ENCODE results near the gene CTPS1.

Gene CTPS1

DNA sequence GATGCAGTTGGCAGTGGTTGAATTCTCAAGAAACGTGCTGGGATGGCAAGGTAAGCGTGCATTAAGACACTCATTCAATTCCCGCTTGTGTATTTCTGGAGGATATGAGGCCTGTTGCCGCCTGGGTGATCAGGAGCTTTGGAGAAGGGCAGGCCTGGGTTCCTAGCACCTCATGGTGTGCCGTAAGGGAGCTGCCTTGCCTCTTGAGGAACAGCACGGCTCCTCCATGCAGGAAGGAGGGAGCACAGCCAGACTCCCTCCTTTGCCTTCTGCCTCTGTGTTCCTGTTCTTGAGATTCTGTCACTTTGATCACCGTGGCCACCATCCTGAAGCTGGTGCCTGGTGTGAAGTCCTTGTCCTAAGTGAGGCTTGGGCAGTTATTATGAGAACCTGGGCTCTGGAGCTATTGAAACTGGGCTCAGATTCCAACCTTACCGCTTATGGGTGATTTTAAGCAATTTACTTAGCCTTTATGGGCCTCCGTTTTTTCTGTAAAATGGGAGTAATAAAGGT is 23.7 kb downstream of the CTPS1 start:
- no peak for DNase-seq

DNA sequence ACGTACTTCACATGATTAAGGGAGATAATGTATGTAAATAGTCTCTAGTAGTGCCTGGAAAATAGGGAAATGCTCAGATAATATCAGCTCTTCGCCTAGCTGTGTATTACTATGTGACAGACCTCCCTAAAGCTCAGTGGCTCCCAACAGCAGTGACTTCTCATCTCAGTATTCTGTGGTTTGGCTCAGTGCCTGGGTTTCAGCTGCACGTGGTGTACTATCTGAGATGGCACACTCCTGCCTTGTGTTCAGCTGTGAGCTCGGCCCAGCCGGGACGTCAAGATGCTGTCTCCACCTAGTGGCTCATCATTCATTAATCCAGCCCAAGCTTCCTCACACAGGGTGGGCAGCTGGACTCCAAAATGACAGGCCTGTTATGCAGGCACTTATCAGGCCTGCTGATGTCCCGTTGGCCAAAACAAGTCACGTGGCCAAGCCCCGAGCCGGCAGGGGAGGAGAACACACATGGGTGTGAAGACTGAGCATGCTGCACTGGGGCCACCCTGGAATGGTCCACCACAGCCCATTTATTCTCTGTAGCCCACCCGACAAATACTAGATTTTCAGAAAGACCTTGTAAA is 24.2 kb downstream of the CTPS1 start:
- DNase-seq: no peak

DNA sequence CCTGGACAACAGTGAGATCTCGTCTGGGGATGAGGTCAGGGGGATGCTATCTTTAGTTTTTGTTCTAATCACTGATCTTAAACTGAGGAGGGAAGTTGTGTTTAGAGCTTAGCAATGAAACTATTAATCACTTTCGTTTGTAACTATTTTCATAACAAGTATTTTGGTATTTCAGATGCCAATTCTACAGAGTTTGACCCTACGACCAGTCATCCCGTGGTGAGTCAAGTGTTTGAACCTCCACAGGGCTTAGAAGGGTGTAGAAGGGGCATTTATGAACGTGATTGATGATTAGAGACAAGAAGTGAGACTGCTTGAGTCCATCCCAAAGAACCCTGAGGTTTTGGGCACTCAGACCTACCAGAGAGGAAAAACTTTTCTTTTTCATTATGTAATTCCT is 26.4 kb downstream of the CTPS1 start:
- no peak for DNase-seq

DNA sequence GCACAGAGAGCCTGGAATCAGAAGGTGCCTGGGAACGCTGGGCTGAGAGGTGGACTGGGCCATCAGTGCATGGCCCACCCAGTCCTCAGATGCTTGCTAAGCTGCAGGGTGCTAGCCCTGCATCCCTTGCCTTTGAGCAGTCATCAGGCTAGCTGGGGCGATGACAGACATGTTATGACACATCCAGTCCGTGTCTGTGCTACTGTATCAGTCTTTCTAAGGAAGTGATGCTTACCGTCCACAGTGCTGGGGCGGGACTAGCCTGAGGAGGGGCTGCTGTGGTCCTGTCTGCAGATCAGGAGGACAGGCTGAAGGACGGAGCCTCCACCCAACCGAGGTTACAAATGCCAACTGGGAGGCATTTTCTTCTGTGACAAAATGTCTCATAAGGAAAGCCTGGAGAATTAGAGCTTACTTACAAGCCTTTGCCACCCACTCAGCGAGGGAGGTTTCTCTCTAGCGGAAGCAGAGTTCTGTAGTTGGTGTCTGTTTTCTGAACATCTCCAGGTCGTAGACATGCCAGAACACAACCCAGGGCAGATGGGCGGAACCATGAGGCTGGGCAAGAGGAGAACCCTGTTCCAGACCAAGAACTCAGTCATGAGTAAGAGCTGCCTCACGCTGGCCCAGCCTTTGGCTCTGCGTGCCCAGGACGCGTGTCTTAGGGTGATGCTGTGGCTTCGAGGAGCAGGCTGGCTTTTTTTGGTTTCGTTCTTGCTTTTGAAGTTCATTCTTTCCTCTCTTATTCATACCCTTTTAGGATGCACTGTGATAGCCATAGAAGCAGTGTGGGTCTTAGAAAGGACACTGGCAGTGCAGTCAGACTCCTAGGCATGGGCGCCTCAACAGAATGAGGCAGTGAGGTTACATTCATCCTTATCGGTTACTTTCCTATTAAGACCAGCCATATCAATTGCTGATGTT is 27.7 kb downstream of the CTPS1 start:
- DNase-seq: no peak

DNA sequence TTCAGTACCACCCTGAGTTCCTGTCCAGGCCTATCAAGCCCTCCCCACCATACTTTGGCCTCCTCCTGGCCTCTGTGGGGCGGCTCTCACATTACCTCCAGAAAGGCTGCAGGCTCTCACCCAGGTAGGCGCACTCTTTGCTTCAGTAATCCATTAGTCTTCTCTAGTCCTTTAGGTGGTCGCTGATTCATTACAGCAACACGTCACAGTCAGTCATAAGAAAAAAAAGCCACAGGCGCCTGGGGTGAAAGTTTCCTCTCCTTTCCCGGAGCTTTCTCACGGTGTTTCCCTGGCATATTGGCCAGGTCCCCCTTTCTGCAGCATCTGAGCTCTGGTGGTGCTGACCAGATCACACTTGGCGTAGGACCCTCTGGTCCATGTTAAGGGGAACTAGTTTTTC is 30.0 kb downstream of the CTPS1 start:
- no peak for DNase-seq

DNA sequence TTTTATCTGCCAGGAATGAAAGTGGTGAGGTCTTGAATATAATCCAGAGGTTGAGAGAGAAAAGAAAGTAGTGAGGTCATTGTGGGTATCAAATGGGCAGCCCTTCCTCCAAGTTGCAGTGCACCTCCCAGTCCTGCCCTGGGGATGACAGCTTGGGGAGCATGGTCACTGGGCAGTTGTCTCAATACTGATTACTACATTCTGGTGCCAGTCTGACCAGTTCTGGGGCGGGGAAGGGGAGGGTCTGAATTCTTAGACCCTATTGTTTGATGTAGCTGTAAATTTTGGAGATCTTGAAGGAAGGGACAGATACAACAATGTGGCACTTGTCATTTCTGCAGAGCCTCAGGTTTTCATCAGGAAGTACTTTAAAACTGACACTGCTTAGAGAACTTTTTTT is 30.8 kb downstream of the CTPS1 start:
- no peak for DNase-seq

DNA sequence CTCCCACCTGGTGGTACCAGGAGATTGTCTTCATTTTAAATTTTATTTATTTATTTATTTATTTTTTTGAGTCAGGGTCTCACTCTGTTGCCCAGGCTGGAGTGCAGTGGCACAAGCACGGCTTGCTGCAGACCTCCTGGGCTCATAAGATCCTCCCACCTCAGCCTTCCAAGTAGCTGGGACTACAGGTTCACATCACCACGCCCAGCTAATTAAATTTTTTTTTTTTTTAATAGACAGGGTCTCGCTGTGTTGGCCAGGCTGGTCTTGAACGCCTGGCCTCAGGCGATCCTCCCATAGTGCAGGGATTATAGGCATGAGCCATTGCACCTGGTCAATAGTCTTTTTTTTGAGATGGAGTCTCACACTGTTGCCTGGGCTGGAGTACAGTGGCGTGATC is 33.5 kb downstream of the CTPS1 start:
- no peak for DNase-seq

DNA sequence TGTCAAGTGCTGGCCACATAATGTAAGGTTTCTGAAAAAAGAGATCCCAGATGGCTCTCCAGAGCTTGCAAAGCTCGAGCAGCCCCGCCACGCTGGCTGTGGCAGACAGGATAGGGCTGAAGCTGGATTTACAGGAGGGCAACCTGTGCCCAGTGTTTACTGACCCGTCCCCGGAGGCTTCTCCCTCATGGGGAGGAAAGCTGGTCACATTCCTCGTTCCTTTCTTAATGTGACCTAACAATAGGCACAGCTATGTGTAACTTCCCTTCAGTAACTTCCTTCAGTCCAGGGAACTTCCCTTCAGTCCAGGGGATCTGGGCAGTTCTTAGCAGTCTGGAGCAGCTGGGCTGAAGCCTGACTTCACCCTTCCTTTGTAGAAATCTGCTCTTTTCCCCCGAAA is 34.3 kb downstream of the CTPS1 start:
- DNase-seq: no peak

DNA sequence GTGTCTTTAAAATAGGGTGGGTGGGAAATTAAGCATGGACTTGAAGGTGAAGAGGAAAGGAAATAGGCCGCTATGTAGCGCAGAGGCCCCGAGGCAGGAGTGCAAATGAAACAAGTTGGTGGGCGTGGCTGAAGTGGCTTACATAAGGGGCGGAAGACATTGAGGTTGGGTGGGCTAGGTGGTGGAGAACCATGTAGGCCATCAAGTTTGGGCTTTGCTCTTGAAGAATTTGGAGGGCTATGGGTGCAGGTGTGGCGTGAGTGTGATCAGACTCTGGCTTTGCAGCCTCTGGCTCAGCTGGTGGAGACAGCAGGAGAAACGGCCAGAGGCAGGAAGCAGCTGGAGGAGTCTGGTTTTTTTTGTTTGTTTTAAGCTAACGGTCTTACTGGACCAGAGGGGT is 35.4 kb downstream of the CTPS1 start:
- DNase-seq: no peak

DNA sequence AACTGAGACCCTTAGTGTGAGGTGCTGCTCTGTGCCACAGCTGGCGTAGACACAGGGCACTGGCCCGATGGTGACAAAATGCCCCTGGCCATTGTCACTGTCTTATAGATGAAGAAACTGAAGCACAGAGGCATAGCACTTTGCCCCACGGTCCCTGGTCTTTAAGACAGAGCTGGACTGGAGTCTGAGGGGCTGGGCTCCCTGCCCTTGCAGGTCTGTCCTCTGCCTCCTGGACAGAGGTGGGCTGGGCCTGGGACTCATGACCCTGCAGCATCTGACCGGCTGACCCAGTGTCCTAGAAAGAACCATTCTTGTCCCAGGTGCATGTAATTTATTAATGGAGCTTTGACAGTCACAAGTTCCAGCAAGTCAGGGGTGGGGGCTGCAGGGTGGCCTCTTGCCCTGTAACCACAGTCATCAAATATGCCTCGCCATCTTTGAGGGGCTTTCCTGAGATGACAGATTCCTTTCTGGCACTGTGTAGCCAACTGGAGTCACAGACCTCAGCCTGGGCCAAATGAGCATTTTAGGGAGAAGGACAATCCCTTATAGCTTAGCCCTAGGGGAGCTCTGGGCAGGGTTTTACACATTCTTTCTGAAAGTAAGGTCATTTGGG is 35.9 kb downstream of the CTPS1 start:
- no peak for DNase-seq

DNA sequence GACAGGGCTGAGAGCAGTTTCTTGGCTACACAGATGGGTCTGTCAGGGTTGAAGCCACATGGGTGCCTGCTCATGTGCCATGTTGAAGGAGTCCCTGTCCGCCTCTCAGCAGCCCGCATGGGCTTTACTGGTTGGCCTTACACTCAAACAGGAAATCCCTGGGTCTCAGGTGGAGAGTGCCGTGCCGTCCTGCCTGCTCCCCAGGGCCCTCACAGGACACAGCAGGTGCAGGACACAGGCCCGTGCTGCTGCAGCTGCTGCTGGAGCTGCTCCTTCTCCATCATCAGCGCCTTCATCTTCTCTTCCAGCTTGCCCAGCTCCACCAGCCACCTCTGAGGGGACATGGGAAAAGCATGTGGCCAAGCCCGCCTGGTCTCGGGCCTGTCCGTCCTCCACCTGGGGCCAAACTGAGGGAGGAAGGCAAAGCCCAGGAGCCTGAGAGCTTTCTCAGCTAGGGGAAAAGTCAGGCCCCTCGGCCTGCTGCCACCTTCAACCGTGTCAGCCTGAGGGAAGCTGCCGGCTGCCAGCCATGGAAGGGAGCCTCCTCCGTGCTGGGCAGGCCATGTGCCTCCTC is 36.5 kb downstream of the CTPS1 start:
- DNase-seq: no peak

DNA sequence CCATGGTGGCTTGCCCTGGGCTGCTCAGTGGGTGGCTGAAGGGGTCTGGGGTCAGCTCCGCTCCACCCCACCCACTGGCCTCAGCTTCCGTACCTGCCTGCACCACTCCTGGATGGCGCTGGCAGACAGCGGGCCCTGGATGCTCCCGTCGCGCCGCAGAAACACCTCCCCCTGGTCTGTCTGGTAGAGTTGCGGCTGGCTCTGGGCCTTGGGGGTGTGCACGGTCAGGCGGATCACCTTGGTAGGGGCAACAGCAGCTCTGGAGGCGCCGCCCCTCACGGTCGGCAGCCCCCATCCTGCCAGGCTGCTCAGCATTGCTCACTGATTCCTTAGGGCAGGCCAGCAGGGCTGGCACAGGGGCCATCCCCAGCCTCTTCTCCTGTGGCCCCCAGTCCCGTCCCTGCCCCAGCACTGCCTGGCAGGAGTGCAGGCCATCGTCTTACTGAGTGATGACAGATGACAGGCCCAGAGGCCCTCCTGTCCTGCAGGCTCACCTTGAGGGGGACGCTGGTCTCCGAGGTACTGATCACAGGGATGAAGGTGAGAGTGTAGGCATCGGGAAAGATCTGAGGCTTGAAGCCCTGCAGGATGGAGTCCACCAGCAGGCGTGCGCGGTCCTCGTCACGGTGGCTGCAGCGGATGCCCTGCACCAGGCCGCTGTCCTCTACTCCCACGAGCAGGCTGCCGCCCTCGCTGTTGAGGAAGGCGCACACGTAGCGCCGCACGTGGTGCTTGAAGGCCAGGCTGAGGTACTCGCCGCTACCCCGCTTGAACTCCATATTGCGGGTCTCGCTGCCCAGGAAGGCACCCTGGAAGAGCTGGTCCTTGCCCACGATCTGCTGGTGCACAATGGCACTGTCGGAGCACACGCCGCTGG is 37.9 kb downstream of the CTPS1 start:
- DNase-seq: no peak

DNA sequence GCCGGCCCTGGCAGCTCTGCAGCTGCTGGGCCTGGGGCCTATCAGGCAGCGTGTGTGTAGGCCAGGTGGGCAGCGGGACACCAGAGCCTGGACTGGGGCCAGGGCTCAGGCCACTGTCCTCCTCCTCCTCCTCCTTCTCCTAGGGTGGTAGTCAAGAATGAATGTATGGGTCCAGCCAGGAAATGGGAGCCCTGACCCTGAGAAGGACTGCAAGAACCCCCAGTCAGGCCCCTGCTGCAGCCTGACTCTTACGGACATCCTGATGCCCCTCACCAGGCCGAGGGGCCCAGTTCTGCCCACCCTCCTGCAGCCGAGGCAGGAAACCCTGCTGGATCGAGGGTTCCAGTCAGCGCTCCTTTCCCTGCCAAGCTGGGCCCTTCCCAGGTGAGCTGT is 38.5 kb downstream of the CTPS1 start:
- DNase-seq: no peak

DNA sequence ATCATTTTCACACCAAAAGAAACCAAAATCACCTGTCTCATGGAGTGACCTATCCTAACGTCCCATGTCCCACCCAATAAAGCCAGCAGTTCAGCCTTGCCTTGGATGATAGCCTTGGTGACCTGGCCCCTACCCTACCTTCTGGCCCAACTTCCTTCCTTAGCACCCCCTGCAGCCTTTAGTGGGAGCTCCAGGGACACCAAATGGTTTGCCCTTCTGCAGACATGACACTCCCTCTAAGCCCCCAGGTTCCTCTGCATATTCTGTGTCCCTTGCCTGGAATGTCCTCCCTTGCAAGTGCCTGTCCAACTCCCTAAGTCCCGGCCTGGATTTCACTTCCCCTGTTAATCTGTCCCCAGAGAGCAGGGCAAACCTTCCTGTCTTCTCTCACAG is 39.9 kb downstream of the CTPS1 start:
- no peak for DNase-seq

DNA sequence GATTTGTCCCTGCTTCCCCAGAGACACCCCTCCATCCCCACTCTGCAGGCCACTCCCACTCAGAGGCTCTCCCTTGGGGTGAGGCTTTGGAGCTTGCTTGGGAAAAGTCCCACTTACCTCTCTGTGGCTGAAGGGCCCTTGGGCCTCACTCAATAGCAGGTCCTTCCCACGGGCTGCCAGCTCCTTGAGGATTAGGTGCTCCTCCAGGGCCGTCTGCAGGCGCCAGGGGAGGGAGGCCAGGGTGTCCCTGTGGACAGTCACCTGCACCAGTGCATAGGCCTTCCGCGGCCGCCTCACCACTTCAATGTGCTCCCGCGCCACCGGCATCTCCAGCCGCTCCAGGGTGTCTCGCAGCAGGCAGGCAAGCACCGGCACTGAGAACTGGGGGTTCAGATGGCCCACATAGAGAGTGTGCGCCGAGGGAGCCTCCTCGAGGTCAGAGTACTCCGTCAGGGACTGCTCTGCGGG is 40.6 kb downstream of the CTPS1 start:
- no peak for DNase-seq

DNA sequence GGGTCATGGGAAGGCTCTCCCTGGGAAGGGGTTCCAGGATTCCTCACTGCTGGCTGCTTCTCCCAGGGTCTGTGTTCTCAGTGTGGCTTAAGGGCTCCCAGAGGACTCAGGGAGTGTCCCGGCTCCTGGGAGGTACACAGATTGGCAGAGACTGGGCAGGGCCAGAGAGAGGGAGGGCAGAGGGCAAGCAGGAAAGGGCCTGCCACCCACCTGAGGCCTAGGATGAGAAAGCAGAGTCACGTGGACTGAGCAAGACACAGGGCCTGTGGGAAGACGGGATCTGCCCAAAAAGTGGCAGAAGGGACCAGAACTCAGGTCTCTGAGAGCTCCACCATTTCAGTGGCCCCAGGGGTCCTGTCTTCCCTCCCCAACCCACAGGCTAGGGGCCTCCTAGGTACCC is 41.2 kb downstream of the CTPS1 start:
- DNase-seq: no peak

DNA sequence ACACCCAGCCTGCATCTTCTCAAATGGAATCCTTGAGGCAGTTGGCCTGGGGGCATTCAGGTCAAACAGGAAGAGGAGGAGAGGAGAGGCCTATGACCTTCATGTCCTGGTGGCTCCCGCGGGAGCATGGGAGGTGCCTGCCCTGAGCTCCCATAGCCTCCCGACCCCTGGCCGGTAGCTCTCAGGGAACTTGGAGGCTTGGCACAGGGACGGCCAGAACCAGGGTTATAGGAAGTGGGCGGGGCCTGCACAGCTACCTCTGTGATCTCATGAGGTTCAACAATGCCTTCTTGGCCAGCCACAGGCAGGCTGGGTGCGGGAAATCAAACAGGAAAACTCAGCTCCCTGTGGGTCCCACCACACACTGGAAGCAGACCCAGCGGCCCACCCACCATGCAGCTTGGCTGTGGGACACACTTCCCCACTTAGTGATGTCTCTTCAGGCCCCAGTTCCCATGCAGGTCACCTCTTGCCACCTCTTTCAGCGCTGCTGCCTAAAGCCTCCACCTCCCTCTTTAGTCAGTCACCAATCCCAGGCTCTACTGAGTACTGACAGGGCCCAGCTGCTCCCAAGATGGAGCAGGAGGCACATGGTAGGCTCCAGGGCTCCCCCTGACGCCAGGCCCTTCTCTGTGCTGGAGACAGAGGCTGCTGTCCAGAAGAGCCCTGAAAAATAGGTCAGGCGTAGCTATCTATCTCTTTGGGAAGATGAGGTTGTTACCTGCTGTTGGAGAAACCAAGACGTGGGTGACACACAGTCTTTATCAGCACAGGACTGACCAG is 42.2 kb downstream of the CTPS1 start, which contains the start of gene SLFNL1:
Gene SLFNL1, minus strand, starts transcription at position 200 of the 783 bp plus-strand sequence. CDS start 1,065 bp downstream, outside the sequence.
- no peak for DNase-seq

DNA sequence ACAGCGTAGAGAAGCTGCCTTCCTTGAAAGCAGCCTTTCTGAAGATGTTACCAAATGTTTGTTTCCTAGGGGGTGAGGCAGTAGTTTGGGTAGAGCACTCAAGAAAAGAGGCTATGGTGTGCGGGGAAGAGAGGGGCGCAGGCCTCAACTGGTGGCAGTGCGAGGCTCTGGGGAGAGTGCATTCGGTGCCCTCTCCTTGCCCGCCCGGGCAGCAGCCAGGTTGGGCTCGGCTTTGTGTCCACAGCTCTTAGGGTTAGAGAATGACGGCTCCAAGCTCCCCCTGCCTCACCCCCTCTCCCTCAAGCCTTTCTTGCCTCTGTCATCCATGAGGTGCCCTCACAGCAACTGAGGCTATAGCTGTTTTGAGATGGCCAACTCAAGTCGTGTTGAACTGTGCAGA is 42.9 kb downstream of the CTPS1 start:
- DNase-seq: no peak

DNA sequence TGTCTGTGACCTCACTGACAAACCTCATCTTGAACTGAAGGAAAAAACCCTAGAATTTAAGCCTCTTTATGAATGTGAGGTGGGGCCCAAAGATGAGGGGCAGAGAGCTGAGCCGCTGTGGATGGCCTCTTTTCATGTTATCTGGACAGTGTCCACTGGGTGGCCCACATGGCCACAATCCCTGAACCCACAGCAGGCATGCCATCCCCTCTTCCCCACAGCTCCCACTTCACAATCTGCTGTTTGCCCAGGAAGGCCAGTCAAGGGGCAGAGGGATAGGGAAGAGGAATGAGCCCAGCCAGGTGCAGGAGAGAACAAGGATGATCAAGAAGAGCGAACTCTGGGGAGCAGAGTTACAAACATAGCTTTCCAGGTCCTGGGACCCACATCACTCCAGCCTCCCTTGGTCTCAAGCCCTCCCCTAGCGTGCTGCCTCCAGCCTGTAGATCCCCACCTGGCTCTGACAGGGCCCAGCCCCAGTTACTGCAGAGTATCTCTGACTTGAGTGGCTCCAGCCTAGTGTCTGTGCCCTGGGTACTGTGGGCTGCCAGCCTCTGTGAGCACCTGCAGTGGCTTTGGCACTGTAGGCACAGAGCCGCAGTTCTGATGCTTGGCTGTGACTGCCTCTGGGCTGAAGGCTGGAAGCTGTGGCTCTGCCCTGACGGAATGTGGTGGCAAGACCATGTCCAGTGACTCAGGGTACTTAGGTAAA is 43.9 kb downstream of the CTPS1 start:
- DNase-seq: no peak

DNA sequence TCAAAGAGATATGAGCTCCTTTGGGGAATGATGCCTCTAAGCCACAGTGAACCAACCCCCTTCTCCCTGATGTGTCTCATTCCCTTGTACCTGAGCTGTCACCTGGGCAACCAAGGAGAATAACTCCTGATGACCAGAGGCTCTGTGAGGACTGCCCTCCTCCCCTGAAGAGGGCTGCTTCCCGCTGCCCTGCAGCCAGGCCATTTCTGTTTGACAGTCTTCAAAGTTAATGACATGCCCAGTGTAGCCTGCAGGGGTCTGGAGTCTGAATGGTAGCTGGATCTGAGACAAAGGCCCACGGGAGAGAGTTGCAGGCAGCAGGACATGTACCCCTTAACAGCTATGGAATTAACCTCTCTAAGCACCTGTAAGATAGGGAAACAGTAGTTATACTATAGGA is 45.5 kb downstream of the CTPS1 start:
- DNase-seq: no peak
